DND-41 (cell line): ENCODE results near the gene SLC35E3.
A peak's percentile ranks its signal among the peaks of the same experiment; 100 is the strongest.

Experiments used
- ATAC-seq: fragments of 200-7000 bp; cut with Tn5 transposase; 3 replicates; pipeline ENCODE4 v1.9.1; 2021; ENCODE audit warnings: low read depth; ENCODE audit not compliant: insufficient read depth
- DNase-seq: peaks from one replicate; pipeline ENCODE4 v3.0.0-alpha.2; 2020
- H2AFZ ChIP-seq: 2 replicates; pipeline ENCODE4 v1.6.0; 2012; ENCODE audit warnings: low read depth, low read length
- H3K27ac ChIP-seq: 2 replicates; pipeline ENCODE4 v1.5.1; 2012; ENCODE audit warnings: low read length, inconsistent platforms
- H3K27me3 ChIP-seq: fragments of 200-600 bp; sonication (generic); 2 replicates; pipeline ENCODE4 v1.6.0; 2012; ENCODE audit warnings: low read length, mild to moderate bottlenecking, inconsistent platforms; ENCODE audit not compliant: insufficient read depth, poor library complexity
- H3K36me3 ChIP-seq: 2 replicates; pipeline ENCODE4 v1.5.1; 2012; ENCODE audit warnings: low read length, inconsistent platforms; ENCODE audit not compliant: insufficient read depth
- H3K4me1 ChIP-seq: 2 replicates; pipeline ENCODE4 v1.5.1; 2012; ENCODE audit warnings: mild to moderate bottlenecking, low read length; ENCODE audit not compliant: insufficient read depth
- H3K4me2 ChIP-seq: 2 replicates; pipeline ENCODE4 v1.6.0; 2012; ENCODE audit warnings: mild to moderate bottlenecking, moderate library complexity, low read length, inconsistent platforms; ENCODE audit not compliant: insufficient read depth
- H3K4me3 ChIP-seq, 2 experiments: fragments of 200-600 bp in 1 of 2; shearing (Covaris generic) in 1 of 2; 2 replicates each; pipeline ENCODE4 v1.5.1; 2012 to 2016; ENCODE audit warnings: inconsistent platforms in 2 of 2, low read length in 2 of 2, mild to moderate bottlenecking in 2 of 2, low read depth in 1 of 2, moderate library complexity in 1 of 2
- H3K79me2 ChIP-seq: 2 replicates; pipeline ENCODE4 v1.6.0; 2012; ENCODE audit warnings: low read length, inconsistent platforms; ENCODE audit not compliant: insufficient read depth
- H3K9ac ChIP-seq: 2 replicates; pipeline ENCODE4 v1.6.0; 2012; ENCODE audit warnings: low read depth, mild to moderate bottlenecking, inconsistent platforms, low read length, moderate library complexity
- H3K9me3 ChIP-seq: 2 replicates; pipeline ENCODE4 v1.5.1; 2012; ENCODE audit warnings: low read length, moderate library complexity, mild to moderate bottlenecking, inconsistent platforms; ENCODE audit not compliant: insufficient read depth, severe bottlenecking
- H4K20me1 ChIP-seq: 2 replicates; pipeline ENCODE4 v1.6.0; 2012; ENCODE audit warnings: low read length; ENCODE audit not compliant: insufficient read depth
- CTCF ChIP-seq: IDR thresholded peaks from 2 replicates; pipeline ENCODE4 v1.5.1; 2012; ENCODE audit warnings: borderline replicate concordance, low read length, moderate library complexity, mild to moderate bottlenecking; ENCODE audit not compliant: poor library complexity, severe bottlenecking; ENCODE audit errors: extremely low read depth
- EZH2 ChIP-seq: IDR thresholded peaks from 3 replicates; pipeline ENCODE4 v1.6.1; 2012; ENCODE audit warnings: borderline replicate concordance, low read depth, mild to moderate bottlenecking, moderate library complexity, low read length, inconsistent platforms; ENCODE audit not compliant: severe bottlenecking

The SLC35E3 gene

DNA sequence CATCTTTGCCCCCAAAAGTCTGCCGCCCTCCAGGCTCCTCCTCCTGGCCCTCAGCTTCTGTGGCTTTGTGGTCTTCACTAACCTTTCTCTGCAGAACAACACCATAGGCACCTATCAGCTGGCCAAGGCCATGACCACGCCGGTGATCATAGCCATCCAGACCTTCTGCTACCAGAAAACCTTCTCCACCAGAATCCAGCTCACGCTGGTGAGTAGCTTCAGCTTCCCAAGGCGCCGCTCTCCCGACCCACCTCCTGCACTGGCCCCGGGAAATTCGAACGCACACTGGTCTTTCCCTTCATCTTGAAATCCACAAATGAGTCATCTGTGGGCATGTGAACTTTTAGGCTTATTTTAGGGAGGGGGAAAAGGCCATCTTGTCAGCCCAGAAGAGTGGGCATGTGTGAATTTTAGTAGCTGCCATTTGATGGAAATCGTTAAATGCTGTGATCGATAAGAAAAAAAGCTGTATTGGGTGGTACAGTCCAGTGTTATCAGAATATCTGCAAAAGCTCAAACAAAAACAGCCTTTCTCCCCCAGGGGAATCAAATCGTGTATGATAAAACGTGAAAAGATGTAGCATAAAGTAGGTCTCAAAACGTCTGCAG lies 700 bp downstream of the SLC35E3 start:
- ATAC-seq = peak; percentile 20

DNA sequence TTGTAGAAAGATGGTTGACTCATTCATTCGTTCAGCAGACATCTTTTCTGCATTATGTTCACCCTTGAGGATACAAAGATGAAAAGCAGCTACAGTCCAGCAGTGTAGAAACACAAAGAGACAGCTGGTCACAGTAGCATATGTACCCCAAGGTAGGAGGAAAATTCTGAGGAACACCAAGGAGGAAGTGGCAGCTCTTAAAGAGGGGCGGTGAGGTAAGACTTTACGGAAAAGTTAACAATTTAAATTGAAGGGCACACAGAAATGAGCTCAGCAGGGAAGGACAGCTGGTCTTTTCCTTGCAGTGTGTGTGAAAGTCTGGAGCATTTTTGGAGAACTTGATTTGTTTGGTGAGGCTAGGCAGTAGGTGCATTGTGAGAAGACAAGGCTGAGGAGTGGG lies 3.5 kb downstream of the SLC35E3 start:
- Histone ChIP-seq H3K79me2 (peaks cover 36% of the 10 kb centered on the region), H4K20me1 (no peaks in the 10 kb centered on the region), H3K4me3 (no peak overlapping the region), H3K36me3 (peaks cover 38% of the 10 kb centered on the region), H3K4me2 (peak overlapping the region; percentile 89; the same call in 1 of the 2 replicates), H3K27me3 (no peaks in the 10 kb centered on the region), H3K9me3 (no peaks in the 10 kb centered on the region), H3K9ac (no peak overlapping the region), H2AFZ (no peak overlapping the region), H3K27ac (peak overlapping the region; percentile 5; the same call in 1 of the 2 replicates), H3K4me1 (peaks cover 35% of the 10 kb centered on the region)
- DNase-seq (no peak), ATAC-seq (no peak)
- TF ChIP-seq EZH2 = no peak
- no peak for TF ChIP-seq CTCF

More for the DNA sequence above, 700 bp downstream of the SLC35E3 start:
- H3K36me3 ChIP-seq = peaks cover 24% of the 10 kb centered on the region
- TF ChIP-seq CTCF (no peak), EZH2 (no peak)
- H3K4me1 ChIP-seq = peaks cover 35% of the 10 kb centered on the region
- H2AFZ ChIP-seq = peak overlapping the region; percentile 98
- H3K9ac ChIP-seq = peak overlapping the region; percentile 79
- peak overlapping the region; percentile 89 for H3K4me2 ChIP-seq
- H4K20me1 ChIP-seq = no peaks in the 10 kb centered on the region
- H3K79me2 ChIP-seq = peaks cover 36% of the 10 kb centered on the region
- DNase-seq = peak; percentile 33
- H3K9me3 ChIP-seq = no peaks in the 10 kb centered on the region
- H3K27me3 ChIP-seq = no peaks in the 10 kb centered on the region
- H3K27ac ChIP-seq = peak overlapping the region; percentile 95
- H3K4me3 ChIP-seq = peak overlapping the region; percentile 79 to 93

GRCh38 chr12:68749861-68750260 lies 3.9 kb downstream of the SLC35E3 start:
- Histone ChIP-seq H3K27ac (no peak overlapping the region), H3K36me3 (peaks cover 43% of the 10 kb centered on the region)
- no peak for DNase-seq

More at GRCh38 chr12:68749861-68750260, 3.9 kb downstream of the SLC35E3 start:
- H3K9me3 ChIP-seq = no peaks in the 10 kb centered on the region
- peaks cover 35% of the 10 kb centered on the region for H3K4me1 ChIP-seq
- H3K4me2 ChIP-seq = peak overlapping the region; percentile 89; the same call in 1 of the 2 replicates
- H3K79me2 ChIP-seq = peaks cover 36% of the 10 kb centered on the region
- no peak for ATAC-seq
- H2AFZ ChIP-seq = no peak overlapping the region
- no peak overlapping the region for H3K9ac ChIP-seq
- no peaks in the 10 kb centered on the region for H3K27me3 ChIP-seq
- H4K20me1 ChIP-seq = no peaks in the 10 kb centered on the region
- H3K4me3 ChIP-seq = no peak overlapping the region
- TF ChIP-seq CTCF (no peak), EZH2 (no peak)
